ENCODE data around the gene KRTAP16-1.

The KRTAP16-1 gene

GRCh38 chr17:41335747-41336146 is 26.6 kb upstream of the KRTAP16-1 start:
- H3K4me3 ChIP-seq (replicated peaks; ENCODE audit: insufficient read depth, low read length), result no peak overlapping the region
- no peak overlapping the region for H3K27ac ChIP-seq (replicated peaks)
- peaks cover 5% of the 10 kb centered on the region for H3K27me3 ChIP-seq (ENCODE audit: insufficient read depth, poor library complexity, severe bottlenecking)
- DNase-seq (ENCODE audit: low read depth in 1 of 2, low spot score in 1 of 2), result no peak
- TF ChIP-seq SPI1 (IDR thresholded peaks at IDR 0.05; ENCODE audit: borderline replicate concordance, low read depth), result no peak
- TF ChIP-seq, protein P1, sequence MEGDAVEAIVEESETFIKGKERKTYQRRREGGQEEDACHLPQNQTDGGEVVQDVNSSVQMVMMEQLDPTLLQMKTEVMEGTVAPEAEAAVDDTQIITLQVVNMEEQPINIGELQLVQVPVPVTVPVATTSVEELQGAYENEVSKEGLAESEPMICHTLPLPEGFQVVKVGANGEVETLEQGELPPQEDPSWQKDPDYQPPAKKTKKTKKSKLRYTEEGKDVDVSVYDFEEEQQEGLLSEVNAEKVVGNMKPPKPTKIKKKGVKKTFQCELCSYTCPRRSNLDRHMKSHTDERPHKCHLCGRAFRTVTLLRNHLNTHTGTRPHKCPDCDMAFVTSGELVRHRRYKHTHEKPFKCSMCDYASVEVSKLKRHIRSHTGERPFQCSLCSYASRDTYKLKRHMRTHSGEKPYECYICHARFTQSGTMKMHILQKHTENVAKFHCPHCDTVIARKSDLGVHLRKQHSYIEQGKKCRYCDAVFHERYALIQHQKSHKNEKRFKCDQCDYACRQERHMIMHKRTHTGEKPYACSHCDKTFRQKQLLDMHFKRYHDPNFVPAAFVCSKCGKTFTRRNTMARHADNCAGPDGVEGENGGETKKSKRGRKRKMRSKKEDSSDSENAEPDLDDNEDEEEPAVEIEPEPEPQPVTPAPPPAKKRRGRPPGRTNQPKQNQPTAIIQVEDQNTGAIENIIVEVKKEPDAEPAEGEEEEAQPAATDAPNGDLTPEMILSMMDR (IDR thresholded peaks at IDR 0.05; ENCODE audit: insufficient read depth, low read length), result no peak
- no peak for TF ChIP-seq POLR2AphosphoS5 (IDR thresholded peaks at IDR 0.05; ENCODE audit: low read depth)
- no peak for TF ChIP-seq GABPA (IDR thresholded peaks at IDR 0.05; ENCODE audit: low read depth)
- TF ChIP-seq REST (IDR thresholded peaks at IDR 0.05; ENCODE audit: insufficient replicate concordance, low read depth), result no peak

GRCh38 chr17:41334385-41335305 is 25.5 kb upstream of the KRTAP16-1 start:
- DNase-seq (ENCODE audit: low read depth in 1 of 2, low spot score in 1 of 2), result peak in 1 of 2 experiments; percentile 7
- Histone ChIP-seq H3K27me3 (ENCODE audit: insufficient read depth, poor library complexity, severe bottlenecking) (peaks cover 5% of the 10 kb centered on the region), H3K4me3 (replicated peaks; ENCODE audit: insufficient read depth, low read length) (no peak overlapping the region), H3K27ac (replicated peaks) (no peak overlapping the region)
- TF ChIP-seq POLR2AphosphoS5 (IDR thresholded peaks at IDR 0.05; ENCODE audit: low read depth), result no peak
- TF ChIP-seq SPI1 (IDR thresholded peaks at IDR 0.05; ENCODE audit: borderline replicate concordance, low read depth), result peak; percentile 72; the same call in 1 of the 2 replicates

GRCh38 chr17:41333836-41334235 is 24.7 kb upstream of the KRTAP16-1 start:
- H3K27me3 ChIP-seq (ENCODE audit: insufficient read depth, poor library complexity, severe bottlenecking), result peaks cover 3% of the 10 kb centered on the region

More at GRCh38 chr17:41333836-41334235, 24.7 kb upstream of the KRTAP16-1 start:
- TF ChIP-seq REST (IDR thresholded peaks at IDR 0.05; ENCODE audit: insufficient replicate concordance, low read depth) (no peak), SPI1 (IDR thresholded peaks at IDR 0.05; ENCODE audit: borderline replicate concordance, low read depth) (no peak), POLR2AphosphoS5 (IDR thresholded peaks at IDR 0.05; ENCODE audit: low read depth) (no peak), GABPA (IDR thresholded peaks at IDR 0.05; ENCODE audit: low read depth) (no peak)
- TF ChIP-seq, protein P1 (IDR thresholded peaks at IDR 0.05; ENCODE audit: insufficient read depth, low read length), result no peak
- Histone ChIP-seq H3K4me3 (replicated peaks; ENCODE audit: insufficient read depth, low read length) (no peak overlapping the region), H3K27ac (replicated peaks) (no peak overlapping the region)
- DNase-seq (ENCODE audit: low read depth in 1 of 2, low spot score in 1 of 2), result no peak

Data from HL-60 (cell line).